Measurements from ENCODE around the gene PCSK6. TPM values are rescaled to one million over a fixed set of nuclear protein-coding genes. Genes with fewer than 3 reads are reported as not detected.
"Not testable (repeated sequence)": the region's sequence is repeated elsewhere in the genome, so short reads cannot be mapped to it uniquely, and the experiment has no call there.

Gene PCSK6
- polyA plus RNA-seq, 1 experiment, result 0.29 TPM

GRCh38 chr15:101469520-101470288 is 19.8 kb downstream of the PCSK6 start:
- Histone ChIP-seq H3K27me3 (ENCODE audit: control insufficient read depth, insufficient read depth, low read length) (peaks cover 12% of the 10 kb centered on the region), H3K4me3 (ENCODE audit: low read depth, low read length) (no peak overlapping the region), H3K36me3 (ENCODE audit: control insufficient read depth, insufficient read depth, low read length) (no peaks in the 10 kb centered on the region)
- TF ChIP-seq CTCF (IDR thresholded peaks at IDR 0.05; ENCODE audit: insufficient read depth, low read depth, low read length), result no peak
- ChIA-PET CTCF (interaction anchor here (1.5 kb wide), 1 partner anchor 11 kb away, joined by 4 read pairs; no protein-coding TSS in a partner anchor), POLR2A (no interaction called here)
- no peak for DNase-seq (ENCODE audit: low read depth)

DNA sequence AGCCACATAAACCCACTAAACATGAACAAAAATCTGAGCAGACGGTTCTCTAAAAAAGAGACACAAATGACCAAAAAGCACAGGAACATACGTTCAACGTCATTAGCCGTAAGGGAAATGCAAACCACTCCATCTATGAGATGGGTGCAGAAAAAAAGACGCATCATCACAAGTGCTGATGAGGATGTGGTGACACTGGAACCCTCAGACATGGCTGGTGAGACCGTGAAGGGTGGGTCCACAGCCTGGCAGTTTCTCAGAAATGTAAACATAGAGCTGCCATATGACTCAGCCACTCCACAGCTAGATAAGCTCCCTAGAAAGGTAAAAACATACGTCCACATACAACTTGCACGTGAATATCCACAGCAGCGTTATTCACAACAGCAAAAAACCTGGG is 23.3 kb downstream of the PCSK6 start:
- H3K4me3 ChIP-seq (ENCODE audit: low read depth, low read length), result no peak overlapping the region
- no peaks in the 10 kb centered on the region for H3K36me3 ChIP-seq (ENCODE audit: control insufficient read depth, insufficient read depth, low read length)
- ChIA-PET POLR2A (no interaction called here), CTCF (no interaction called here)
- H3K27me3 ChIP-seq (ENCODE audit: control insufficient read depth, insufficient read depth, low read length), result peaks cover 9% of the 10 kb centered on the region; the same call in 1 of the 2 replicates
- DNase-seq (ENCODE audit: low read depth), result no peak
- no peak for TF ChIP-seq CTCF (IDR thresholded peaks at IDR 0.05; ENCODE audit: insufficient read depth, low read depth, low read length)

DNA sequence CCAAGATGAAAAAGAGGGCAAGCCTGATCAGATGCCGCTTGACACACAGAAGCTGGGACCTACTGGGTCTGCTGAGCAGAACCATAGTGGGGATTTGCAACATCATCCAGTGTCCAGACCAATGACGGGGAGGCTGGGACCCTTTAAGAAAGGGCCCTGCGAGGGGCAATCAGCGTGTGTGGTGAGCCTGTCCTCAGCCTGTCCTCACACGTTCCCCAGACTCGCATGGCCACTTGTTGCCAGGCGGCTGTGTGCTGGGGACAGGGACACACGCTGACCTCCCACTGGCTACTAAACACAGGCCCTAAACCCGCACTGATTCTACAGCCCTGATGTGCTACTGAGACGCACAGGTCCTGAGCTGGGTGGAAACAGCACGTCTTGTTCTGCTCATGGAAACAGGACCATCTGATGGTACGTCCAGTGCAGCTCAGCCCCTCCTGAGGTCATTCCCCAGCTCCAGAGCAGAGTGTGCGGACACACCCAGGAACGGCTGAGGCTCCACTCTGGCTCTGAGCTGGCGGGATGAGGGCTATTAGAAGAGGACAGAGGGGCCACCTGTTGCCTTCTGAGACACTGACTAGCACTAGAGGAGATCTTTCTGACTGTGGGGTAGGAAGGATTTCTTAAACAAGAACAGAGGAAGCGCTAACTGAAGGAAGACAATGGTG is 24.4 kb downstream of the PCSK6 start:
- POLR2A ChIA-PET, result no interaction called here
- no peak for DNase-seq (ENCODE audit: low read depth)
- Histone ChIP-seq H3K27me3 (ENCODE audit: control insufficient read depth, insufficient read depth, low read length) (peaks cover 7% of the 10 kb centered on the region; the same call in 1 of the 2 replicates), H3K36me3 (ENCODE audit: control insufficient read depth, insufficient read depth, low read length) (no peaks in the 10 kb centered on the region), H3K4me3 (ENCODE audit: low read depth, low read length) (no peak overlapping the region)
- no peak for TF ChIP-seq CTCF (IDR thresholded peaks at IDR 0.05; ENCODE audit: insufficient read depth, low read depth, low read length)
- CTCF ChIA-PET, result no interaction called here

GRCh38 chr15:101464256-101464998 is 25.1 kb downstream of the PCSK6 start:
- ChIA-PET CTCF (no interaction called here), POLR2A (no interaction called here)
- peaks cover 7% of the 10 kb centered on the region; the same call in 1 of the 2 replicates for H3K27me3 ChIP-seq (ENCODE audit: control insufficient read depth, insufficient read depth, low read length)
- H3K36me3 ChIP-seq (ENCODE audit: control insufficient read depth, insufficient read depth, low read length), result no peaks in the 10 kb centered on the region
- H3K4me3 ChIP-seq (ENCODE audit: low read depth, low read length), result no peak overlapping the region
- no peak for TF ChIP-seq CTCF (IDR thresholded peaks at IDR 0.05; ENCODE audit: insufficient read depth, low read depth, low read length)
- no peak for DNase-seq (ENCODE audit: low read depth)

DNA sequence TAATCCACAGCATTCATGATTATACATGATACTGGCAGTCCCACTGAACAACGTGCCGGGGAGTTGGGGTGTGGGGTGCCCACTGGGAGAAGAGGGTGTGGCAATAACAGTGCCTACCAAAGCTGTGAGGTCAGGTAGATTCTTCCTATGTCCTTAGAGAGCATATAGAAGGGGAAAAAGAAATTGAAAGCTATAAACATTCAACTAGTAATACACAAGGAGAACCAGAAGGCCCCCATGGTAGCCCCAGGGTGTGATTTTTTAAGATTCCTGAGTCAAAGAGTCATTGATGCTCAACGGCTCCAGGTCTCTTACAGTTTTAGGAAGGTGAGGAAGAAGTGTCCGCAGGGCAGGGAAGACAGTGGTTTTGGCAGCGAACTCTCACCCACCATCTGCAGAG is 25.8 kb downstream of the PCSK6 start:
- H3K4me3 ChIP-seq (ENCODE audit: low read depth, low read length); CTCF ChIA-PET; DNase-seq (ENCODE audit: low read depth); POLR2A ChIA-PET; H3K36me3 ChIP-seq (ENCODE audit: control insufficient read depth, insufficient read depth, low read length); H3K27me3 ChIP-seq (ENCODE audit: control insufficient read depth, insufficient read depth, low read length): not testable (repeated sequence)

Measured in BJ (cell line).